Omental fat pad (tissue), 4 donors: ENCODE data around the gene PRKAR1A. TPM values are rescaled to one million over a fixed set of nuclear protein-coding genes. Genes with fewer than 3 reads are reported as not detected.

Experiments used
- ATAC-seq: fragments of 150-250 bp; one replicate; pipeline ENCODE4 v1.9.1; 2016; ENCODE audit warnings: mild to moderate bottlenecking, moderate library complexity; ENCODE audit not compliant: low FRiP score
- DNase-seq: peaks from one replicate; pipeline ENCODE4 v3.0.0-alpha.2; 2019; ENCODE audit warnings: low spot score
- total RNA-seq, 4 donors: library from RNA; depleted of rRNA; stranded (reverse); fragments of >200 nt; gene quantifications; one replicate each; pipeline ENCODE4 v1.1.0, GENCODE V29; 2016
- TF ChIP-seq, protein P1 (sequence below), 3 donors: fragments of 450-650 bp; IDR thresholded peaks; one replicate each; pipeline ENCODE4 v1.5.1; 2016 to 2017; ENCODE audit warnings: antibody characterized with exemption in 3 of 3, mild to moderate bottlenecking in 3 of 3, moderate library complexity in 2 of 3

PRKAR1A gene
- total RNA-seq, 4 donors from 2014 or later, result 352 to 561 (median 476) TPM

DNA sequence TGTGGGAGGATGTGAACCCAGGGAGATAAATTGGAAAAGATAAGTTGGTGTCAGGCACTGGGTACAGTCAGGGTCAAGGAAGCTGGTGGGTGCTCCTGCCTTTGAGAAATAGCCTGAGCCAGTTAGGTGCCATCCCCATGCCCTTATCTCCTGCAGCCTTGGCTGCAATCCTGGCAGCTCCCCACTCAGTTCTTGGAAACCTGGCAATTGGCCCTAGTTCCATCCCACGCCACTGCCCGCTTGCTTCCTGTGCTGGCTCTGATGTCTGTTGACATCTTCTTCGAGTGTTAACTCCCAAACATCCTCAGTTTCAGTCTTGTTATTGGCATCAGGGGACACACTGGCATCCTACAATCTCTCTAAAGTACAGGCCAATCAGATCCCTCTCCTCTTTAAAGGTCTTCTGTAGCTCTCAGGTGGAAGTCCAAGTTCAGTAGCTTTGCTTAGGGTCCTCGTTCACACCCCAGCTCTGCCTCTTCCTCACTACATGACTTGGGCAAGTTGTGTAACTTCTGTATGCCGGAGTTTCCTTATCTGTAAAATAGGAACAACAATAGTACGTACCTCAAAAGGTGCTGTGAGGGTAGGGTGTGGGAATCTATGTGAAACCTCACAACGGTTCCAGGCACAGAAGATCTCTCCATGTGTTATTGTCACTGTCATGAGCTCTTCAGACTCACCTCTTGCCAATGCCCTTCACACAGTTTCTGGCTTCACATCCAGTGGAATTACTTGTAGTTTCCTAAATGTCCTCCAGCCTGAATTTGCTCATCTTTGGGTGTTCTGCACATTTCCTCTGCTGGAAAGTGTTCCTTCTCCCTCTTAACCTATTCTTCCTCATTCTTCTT lies 13.5 kb upstream of the PRKAR1A start:
- ATAC-seq (peak; percentile 85), DNase-seq (no peak)
- TF ChIP-seq, protein P1, sequence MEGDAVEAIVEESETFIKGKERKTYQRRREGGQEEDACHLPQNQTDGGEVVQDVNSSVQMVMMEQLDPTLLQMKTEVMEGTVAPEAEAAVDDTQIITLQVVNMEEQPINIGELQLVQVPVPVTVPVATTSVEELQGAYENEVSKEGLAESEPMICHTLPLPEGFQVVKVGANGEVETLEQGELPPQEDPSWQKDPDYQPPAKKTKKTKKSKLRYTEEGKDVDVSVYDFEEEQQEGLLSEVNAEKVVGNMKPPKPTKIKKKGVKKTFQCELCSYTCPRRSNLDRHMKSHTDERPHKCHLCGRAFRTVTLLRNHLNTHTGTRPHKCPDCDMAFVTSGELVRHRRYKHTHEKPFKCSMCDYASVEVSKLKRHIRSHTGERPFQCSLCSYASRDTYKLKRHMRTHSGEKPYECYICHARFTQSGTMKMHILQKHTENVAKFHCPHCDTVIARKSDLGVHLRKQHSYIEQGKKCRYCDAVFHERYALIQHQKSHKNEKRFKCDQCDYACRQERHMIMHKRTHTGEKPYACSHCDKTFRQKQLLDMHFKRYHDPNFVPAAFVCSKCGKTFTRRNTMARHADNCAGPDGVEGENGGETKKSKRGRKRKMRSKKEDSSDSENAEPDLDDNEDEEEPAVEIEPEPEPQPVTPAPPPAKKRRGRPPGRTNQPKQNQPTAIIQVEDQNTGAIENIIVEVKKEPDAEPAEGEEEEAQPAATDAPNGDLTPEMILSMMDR (IDR thresholded peaks at IDR 0.05), result no peak

DNA sequence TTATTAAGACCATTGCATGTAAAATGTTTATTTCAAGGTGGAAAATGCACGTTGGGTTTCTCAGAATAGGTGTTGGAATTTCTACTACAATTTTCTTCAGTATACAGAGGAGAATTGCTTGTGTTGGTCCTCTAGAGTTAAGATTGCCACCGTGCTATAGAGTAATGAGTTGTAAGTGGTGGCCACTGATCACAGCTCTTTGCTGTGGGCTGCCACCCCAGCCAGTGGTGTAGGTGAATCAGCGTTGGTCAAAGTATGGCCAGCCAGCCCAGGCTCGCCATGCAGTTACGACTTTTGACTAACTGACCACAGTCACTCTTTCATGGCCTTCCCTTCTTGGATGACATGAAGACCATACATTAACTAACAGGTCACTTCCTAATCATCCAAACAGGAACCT lies 12.6 kb upstream of the PRKAR1A start:
- TF ChIP-seq, protein P1 (IDR thresholded peaks at IDR 0.05), result no peak
- ATAC-seq, result no peak
- DNase-seq, result no peak

DNA sequence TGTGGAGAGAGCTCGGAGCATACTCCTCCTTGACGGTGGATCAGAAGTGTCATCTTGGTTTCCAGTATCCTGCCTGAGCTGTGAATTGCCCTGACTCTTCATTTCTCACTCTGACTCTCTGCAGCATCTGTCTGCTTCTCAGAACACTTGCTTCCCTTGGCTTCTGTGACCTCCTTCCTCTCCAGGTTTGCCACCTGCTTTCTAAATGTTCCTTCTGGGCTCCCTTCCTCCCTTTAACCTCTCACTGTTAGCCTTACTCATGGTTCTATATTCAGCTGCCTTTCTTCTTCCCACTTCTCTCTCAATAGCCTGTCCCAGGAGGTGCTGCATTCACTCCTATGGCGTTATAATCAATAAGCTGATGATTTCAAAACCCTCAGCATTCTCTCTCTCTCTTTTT lies 11.2 kb upstream of the PRKAR1A start:
- TF ChIP-seq, protein P1 (IDR thresholded peaks at IDR 0.05), result no peak
- ATAC-seq (no peak), DNase-seq (no peak)

DNA sequence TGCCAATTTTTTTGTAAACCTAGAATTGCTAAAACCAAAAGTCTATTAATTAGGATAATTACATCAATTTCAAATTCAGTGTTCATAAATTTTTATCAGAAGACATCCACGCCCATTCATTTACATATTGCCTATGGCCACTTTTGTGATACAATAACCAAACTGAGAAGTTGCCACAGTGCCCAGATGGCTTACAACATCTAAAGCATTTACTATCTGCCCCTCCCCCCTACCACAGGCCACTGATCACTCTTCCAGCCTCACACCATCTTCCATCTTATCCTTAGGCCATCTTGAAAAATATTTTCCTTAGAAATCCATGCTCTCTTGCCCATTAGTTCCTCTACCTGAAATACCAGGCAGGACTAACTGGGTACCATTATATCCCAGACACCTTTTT lies 6.3 kb upstream of the PRKAR1A start:
- DNase-seq, result no peak
- TF ChIP-seq, protein P1 (IDR thresholded peaks at IDR 0.05), result no peak
- ATAC-seq, result no peak

DNA sequence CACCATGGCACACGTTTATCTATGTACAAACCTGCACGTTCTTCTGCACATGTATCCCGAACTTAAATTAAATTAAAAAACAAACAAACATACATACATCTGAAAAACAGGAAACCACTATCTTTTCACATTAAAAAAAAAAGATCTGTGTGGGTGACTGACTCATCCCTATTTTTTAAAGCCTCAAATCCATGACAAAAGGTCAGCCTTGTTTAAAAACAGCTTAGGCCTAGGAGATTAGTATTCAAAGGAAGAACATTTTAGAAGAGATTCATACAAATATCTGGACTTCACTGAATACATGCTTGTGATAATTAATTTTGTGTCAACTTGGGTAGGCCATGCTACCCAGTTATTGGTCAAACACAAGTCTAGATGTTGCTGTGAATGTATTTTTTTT lies 4.7 kb upstream of the PRKAR1A start:
- DNase-seq (no peak), ATAC-seq (no peak)
- TF ChIP-seq, protein P1 (IDR thresholded peaks at IDR 0.05), result no peak

DNA sequence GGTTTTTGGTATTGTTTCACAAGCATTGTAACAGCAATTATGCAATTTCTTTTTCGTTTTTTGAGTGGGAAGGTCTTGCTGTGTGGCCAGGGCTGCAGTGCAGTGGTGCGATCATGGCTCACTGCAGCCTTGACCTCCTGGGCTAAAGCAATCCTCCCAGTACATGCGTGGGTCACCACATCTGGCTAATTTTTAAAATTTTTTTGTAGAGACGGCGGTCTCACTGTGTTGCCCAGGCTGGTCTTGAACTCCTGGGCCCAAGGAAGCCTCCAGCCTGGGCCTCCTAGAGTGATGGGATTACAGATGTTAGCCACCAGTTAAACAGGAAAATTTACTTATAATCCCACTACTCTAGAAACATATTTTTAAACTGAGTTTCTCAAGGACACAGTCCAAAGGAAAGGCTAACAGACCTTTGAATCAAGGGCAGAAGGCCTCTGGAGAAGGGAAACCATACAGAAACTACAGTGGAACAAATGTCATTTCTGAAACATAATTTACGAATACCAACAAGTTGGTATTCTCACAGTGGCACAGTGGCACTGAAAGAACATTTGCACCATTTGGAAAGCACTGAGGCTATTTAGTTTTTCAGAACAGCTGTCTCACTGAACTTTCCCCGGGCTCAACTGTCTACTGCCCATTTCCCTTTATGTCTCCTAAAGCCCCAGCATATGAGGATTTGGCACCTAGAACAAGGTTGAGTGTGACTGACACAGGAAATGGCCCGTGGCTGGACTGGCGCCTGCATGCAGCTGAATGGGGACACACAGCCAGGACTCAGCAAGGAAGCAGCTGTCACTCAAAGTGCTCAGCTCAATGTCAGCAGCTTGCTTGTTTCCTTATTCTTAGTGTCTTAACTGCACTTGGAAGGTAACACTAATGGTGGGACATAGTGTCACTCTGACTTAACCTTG lies 2.8 kb upstream of the PRKAR1A start:
- TF ChIP-seq, protein P1 (IDR thresholded peaks at IDR 0.05), result no peak
- DNase-seq (no peak), ATAC-seq (no peak)
